GM21529 (cell line): ENCODE data around the gene ENDOG.
A peak's percentile ranks its signal among the peaks of the same experiment; 100 is the strongest.
"Not testable (repeated sequence)": the region's sequence is repeated elsewhere in the genome, so short reads cannot be mapped to it uniquely, and the experiment has no call there.

Experiments used
- ATAC-seq: cut with Tn5 transposase; IDR thresholded peaks from one replicate; pipeline ENCODE4 v1.9.1; 2021; ENCODE audit not compliant: unreplicated experiment

The ENDOG gene

DNA sequence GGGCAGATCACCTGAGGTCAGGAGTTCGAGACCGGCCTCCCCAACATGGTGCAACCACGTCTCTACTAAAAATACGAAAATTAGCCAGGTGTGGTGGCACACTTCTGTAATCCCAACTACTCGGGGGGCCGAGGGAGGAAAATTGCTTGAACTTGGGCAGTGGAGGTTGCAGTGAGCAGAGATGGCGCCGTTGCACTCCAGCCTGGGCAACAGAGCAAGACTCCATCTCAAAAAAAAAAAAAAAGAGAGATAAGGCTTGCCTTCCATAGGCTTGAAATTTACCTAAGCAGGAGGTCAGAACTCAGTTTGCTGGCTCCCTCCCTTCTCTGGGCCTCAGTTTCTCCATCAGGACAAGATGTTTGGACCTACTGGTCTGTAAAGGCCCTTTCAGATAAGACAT is 10.0 kb downstream of the ENDOG start:
- no peak for ATAC-seq

GRCh38 chr9:128828719-128829452 is 10.6 kb downstream of the ENDOG start:
- ATAC-seq = peak; percentile 4

DNA sequence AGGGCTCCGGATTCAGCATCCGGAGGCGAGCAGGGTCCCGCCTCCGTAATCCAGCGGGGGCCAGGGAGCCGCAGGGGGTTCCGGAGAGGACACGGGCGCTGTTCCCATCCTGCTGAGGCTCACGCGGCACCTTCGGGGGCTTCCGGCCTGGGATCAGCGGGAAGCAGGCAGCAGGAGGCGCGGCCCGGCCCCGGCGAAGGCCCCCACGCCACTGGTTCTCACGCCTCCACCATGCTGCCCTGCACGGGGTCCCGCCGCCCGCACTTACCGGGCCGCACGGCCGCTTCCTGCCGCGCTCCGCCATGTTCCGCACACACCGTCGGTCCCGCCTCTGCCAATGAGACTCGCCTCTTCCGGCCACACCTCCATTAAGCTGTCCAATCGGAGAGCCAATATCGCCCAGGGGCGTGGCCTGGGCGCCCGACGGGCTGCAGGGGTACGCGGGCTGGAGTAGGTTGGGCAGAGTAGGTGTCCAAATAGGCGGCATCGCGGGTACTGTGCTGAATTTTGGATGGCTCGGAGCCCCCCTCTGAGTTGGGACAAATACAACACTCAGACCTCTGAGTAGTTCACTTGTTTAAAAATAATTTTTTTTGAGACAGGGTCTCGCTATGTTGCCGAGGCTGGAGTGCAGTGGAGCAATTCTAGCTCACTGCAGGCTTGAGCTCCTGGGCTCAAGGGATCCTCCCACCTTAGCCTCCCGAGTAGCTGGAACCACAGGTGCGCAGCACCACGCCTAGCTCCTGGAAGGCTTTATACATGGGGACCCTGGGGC is 11.4 kb downstream of the ENDOG start, which contains the start of gene SPOUT1:
SPOUT1 (minus strand) TSS at position 318 of the 775 bp plus-strand sequence; CDS start at position 304, 14 bp downstream.
- ATAC-seq = peak; percentile 96

DNA sequence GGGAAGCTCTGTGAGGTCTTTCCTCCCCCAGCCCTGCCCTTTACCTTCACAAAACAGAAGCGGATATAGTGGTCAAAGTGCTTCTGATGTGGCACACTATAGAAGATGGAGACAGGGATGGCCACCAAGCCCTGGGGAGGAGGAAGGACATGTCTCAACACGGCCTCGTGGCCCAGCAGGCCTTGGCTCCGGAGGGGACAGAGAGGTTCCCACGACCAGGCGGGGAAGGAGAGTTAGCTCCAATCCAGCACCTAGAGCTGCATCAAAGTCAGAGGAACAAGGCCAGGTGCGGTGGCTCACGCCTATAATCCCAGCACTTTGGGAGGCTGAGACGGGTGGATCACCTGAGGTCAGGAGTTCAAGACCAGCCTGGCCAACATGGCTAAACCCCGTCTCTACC is 15.4 kb downstream of the ENDOG start:
- no peak for ATAC-seq

GRCh38 chr9:128835246-128836210 is 17.2 kb downstream of the ENDOG start:
- no peak for ATAC-seq

- ATAC-seq = no peak
These were observed 18.3 kb downstream of the ENDOG start for GRCh38 chr9:128836509-128837145.

- ATAC-seq = no peak
These were observed 20.0 kb downstream of the ENDOG start for GRCh38 chr9:128838338-128838737.

GRCh38 chr9:128840524-128840923 is 22.2 kb downstream of the ENDOG start:
- no peak for ATAC-seq

DNA sequence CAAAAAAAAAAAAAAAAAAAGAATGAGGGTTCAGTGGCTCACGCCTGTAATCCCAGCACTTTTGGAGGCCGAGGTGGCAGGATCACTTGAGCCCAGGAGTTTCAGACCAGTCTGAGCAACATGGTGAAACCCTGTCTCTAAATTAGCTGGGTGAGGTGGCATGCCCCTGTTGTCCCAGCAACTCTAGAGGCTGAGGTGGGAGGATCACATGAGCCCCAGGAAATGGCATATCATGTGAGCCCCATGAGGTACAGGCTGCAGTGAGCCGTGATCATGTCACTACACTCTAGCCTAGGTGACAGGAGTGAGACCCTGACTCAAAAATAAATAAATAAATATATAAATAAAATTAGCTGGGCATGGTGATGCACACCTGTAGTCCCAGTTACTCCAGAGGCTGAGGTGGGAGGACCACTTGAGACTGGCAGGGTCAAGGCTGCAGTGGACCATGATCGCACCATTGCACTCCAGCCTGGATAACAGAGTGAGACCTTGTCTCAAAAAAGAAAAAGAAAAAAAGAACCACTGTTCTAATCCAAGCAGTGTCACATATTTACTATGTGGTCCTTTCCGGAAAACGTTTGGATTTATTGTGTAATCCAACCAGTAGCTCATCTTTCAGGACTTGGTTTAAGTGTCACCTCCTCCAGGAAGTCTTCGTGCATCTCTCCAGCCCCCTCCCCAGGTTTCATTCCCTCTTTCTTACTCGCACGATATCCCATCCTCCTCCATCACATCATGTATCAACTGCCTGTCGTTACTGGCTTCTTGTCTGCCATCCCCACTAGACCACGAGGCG is 23.6 kb downstream of the ENDOG start:
- no peak for ATAC-seq

GRCh38 chr9:128843171-128843570 is 24.9 kb downstream of the ENDOG start:
- not testable (repeated sequence) for ATAC-seq

DNA sequence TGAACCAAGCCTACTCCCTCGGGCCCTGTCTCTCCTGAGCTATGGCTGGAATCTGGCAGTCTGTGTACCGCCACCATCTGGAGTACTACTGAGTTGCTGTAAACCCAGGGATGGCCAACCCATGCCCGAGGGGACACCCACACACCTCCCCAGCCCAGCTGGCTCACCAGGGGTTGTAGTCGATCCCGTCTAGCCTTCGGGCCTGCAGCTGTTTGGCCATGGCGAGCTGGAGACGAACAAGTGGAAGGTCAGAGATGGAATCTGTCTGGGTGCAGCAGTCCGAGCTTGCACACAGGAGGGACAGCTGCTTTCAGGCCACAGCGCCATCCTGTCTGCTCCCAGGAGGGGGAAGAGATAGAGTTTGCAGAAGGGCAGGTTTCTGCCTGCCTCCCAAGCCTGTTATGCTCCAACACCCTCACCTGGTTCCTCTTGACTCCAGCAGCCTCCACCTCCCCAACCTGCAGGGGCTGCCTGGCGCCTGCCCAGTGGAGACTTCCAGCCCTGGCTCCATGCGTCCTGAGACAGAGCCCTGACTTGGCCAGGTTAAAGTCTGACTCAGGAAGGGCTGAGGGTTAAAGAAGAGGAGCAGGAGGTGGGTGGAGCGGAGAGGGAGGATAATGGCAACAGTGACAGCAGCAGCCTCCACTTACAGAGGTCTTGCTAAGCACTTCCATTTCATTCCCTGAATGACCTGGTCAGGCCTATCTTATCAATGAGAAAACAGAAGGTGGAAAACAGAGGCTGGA is 27.1 kb downstream of the ENDOG start:
- no peak for ATAC-seq

- ATAC-seq = no peak
These were observed 28.4 kb downstream of the ENDOG start for GRCh38 chr9:128846680-128847030.

- no peak for ATAC-seq
These were observed 29.5 kb downstream of the ENDOG start for GRCh38 chr9:128847803-128848202.

- not testable (repeated sequence) for ATAC-seq
These were observed 32.7 kb downstream of the ENDOG start for GRCh38 chr9:128851024-128851423.

GRCh38 chr9:128851779-128852600 is 33.7 kb downstream of the ENDOG start:
- not testable (repeated sequence) for ATAC-seq

DNA sequence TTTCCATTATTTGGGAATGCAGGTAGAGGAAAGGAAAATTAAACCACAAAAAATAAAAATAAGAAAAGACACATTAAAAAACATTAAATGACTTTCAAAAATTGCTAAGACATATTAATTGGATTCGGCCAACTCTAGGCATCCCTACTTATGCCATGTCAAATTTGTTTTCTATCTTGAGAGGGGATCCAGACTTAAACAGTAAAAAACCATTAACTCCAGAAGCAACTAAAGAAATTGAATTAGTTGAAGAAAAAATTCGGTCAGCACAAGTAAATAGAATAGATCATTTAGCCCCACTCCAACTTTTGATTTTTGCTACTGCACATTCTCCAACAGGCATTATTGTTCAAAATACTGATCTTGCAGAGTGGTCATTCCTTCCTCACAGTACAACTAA is 34.3 kb downstream of the ENDOG start:
- ATAC-seq = not testable (repeated sequence)

DNA sequence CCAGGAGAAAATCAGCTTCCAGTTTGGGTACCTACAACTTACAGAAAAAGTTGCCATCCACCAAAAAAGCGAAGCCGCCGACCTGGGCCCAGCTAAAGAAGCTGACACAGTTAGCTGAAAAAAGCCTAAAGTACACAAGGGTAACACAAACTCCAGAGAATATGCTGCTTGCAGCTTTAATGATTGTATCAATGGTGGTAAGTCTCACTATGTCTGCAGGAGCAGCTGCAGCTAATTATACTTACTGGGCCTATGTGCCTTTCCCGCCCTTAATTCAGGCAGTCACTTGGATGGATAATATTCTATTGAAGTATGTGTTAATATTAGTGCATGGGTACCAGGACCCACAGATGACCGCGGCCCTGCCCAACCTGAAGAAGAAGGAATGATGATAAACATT is 36.2 kb downstream of the ENDOG start:
- not testable (repeated sequence) for ATAC-seq

GRCh38 chr9:128858476-128858875 is 40.2 kb downstream of the ENDOG start:
- ATAC-seq = not testable (repeated sequence)
